ENCODE results near the gene CCDC83. TPM values are rescaled to one million over a fixed set of nuclear protein-coding genes. Genes with fewer than 3 reads are reported as not detected.

CCDC83 gene
- total and polyA plus RNA-seq, 9 of the 15 experiments (the other 6 are each of a cell fraction or from before 2014, with no cell fraction given), result not detected

GRCh38 chr11:85898456-85898855 lies 43.3 kb downstream of the CCDC83 start (continued):
- TF ChIP-seq CREB1 (IDR thresholded peaks at IDR 0.05) (no peak), CREB1 (CRISPR knock-in tag; IDR thresholded peaks at IDR 0.05) (no peak), RBM17 (IDR thresholded peaks at IDR 0.05; ENCODE audit: borderline replicate concordance, low read depth, low read length) (no peak), GATAD2B (IDR thresholded peaks at IDR 0.05; ENCODE audit: borderline replicate concordance) (no peak)

DNA sequence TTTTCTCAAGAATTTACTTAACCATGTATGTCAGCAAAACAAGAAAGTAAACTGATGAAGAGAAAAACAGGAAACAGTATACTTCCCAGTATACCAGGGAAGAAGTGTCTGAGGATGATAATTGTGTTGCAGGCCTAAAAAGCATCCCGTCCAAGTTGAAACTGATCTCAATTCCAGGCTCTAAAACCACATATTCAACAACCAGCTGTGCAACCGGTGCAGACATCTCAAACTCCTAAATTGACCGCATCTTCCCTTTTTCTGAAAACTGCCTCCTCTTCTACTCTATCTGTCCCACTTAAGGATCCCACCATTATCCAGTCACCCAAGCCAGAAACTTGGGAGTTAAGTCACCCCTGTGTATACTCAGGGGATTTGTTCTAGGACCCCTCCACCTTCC lies 47.2 kb downstream of the CCDC83 start:
- H3K27me3 ChIP-seq (ENCODE audit: control insufficient read depth in 2 of 2, insufficient read depth in 2 of 2, low read length in 2 of 2), result peaks cover 0 to 5% of the 10 kb centered on the region in 2 experiments; a peak in 2 of 5 replicates
- no peaks in the 10 kb centered on the region for H3K9me3 ChIP-seq (replicated peaks; ENCODE audit: control insufficient read depth, insufficient read depth, low read depth, low read length)
- no TSS peak for BruUV-seq (replicated peaks)
- H2AFZ ChIP-seq (ENCODE audit: low read depth, low read length), result no peak overlapping the region
- 6% methylated on average over 3 of the region's 3 CpGs for WGBS (ENCODE audit: insufficient coverage, low coverage, missing lambda C conversion rate)
- H3K9me1 ChIP-seq (ENCODE audit: control insufficient read depth, insufficient read depth, low read length), result no peaks in the 10 kb centered on the region
- CTCF ChIA-PET (ENCODE audit: low intra/inter-chr PET ratio), result no interaction called here
- no peak for ATAC-seq
- H3K4me2 ChIP-seq (ENCODE audit: insufficient read depth, low read length), result no peak overlapping the region
- no peaks in the 10 kb centered on the region for H3K4me1 ChIP-seq (replicated peaks in 1 of 2; ENCODE audit: control insufficient read depth in 2 of 2, insufficient read depth in 2 of 2, low read length in 2 of 2)
- H3K4me3 ChIP-seq, result no peak overlapping the region
- in situ Hi-C loops (cut with MboI) (no loop called here), intact Hi-C loops (cut with micrococcal nuclease) (no loop called here)
- no peak for DNase-seq (ENCODE audit: extremely low read depth in 1 of 4, low spot score in 3 of 4)
- no peaks in the 10 kb centered on the region for H3K79me2 ChIP-seq (ENCODE audit: control insufficient read depth, insufficient read depth, low read length)
- H3K9ac ChIP-seq (ENCODE audit: insufficient read depth in 1 of 2, low read depth in 2 of 2, low read length in 2 of 2), result no peak overlapping the region
- H4K20me1 ChIP-seq (replicated peaks; ENCODE audit: control insufficient read depth, insufficient read depth, low read length), result no peaks in the 10 kb centered on the region
- H3K36me3 ChIP-seq (ENCODE audit: control insufficient read depth, insufficient read depth, low read length), result no peaks in the 10 kb centered on the region
- POLR2A ChIA-PET, result interaction anchor here (1.0 kb wide), 1 partner anchor 11 kb away, joined by 3 read pairs; no protein-coding TSS in a partner anchor
- FAIRE-seq, result no peak
- TF ChIP-seq GTF3C2 (IDR thresholded peaks at IDR 0.05; ENCODE audit: borderline replicate concordance, extremely low read depth, insufficient read length), result no peak
- H3K27ac ChIP-seq (ENCODE audit: extremely low read depth, low read depth, low read length), result no peak overlapping the region

Data from K562 (cell line).